ENCODE data around the gene COL18A1. TPM values are rescaled to one million over a fixed set of nuclear protein-coding genes. Genes with fewer than 3 reads are reported as not detected.

The COL18A1 gene
- polyA plus RNA-seq, 1 of the 3 experiments (the other 2 are of a cell fraction): 118 TPM

GRCh38 chr21:45494851-45495680 lies 90.1 kb downstream of the COL18A1 start:
- no peak overlapping the region for H3K9ac ChIP-seq
- no peak overlapping the region for H3K27ac ChIP-seq (ENCODE audit: low read depth in 2 of 2, low read length in 1 of 2)
- no peaks in the 10 kb centered on the region for H3K9me3 ChIP-seq
- no peaks in the 10 kb centered on the region for H3K9me2 ChIP-seq
- no peaks in the 10 kb centered on the region for H3K79me2 ChIP-seq (ENCODE audit: insufficient read depth)
- ChIA-PET POLR2A (no interaction called here), CTCF (interaction anchor here (1.2 to 1.9 kb wide), 3 partner anchors 17 to 326 kb away, joined by 3 to 5 read pairs (median 5); no protein-coding TSS in a partner anchor)
- no peak overlapping the region for H3K4me3 ChIP-seq (ENCODE audit: low read depth in 2 of 2, low read length in 1 of 2)
- TF ChIP-seq, protein P1, sequence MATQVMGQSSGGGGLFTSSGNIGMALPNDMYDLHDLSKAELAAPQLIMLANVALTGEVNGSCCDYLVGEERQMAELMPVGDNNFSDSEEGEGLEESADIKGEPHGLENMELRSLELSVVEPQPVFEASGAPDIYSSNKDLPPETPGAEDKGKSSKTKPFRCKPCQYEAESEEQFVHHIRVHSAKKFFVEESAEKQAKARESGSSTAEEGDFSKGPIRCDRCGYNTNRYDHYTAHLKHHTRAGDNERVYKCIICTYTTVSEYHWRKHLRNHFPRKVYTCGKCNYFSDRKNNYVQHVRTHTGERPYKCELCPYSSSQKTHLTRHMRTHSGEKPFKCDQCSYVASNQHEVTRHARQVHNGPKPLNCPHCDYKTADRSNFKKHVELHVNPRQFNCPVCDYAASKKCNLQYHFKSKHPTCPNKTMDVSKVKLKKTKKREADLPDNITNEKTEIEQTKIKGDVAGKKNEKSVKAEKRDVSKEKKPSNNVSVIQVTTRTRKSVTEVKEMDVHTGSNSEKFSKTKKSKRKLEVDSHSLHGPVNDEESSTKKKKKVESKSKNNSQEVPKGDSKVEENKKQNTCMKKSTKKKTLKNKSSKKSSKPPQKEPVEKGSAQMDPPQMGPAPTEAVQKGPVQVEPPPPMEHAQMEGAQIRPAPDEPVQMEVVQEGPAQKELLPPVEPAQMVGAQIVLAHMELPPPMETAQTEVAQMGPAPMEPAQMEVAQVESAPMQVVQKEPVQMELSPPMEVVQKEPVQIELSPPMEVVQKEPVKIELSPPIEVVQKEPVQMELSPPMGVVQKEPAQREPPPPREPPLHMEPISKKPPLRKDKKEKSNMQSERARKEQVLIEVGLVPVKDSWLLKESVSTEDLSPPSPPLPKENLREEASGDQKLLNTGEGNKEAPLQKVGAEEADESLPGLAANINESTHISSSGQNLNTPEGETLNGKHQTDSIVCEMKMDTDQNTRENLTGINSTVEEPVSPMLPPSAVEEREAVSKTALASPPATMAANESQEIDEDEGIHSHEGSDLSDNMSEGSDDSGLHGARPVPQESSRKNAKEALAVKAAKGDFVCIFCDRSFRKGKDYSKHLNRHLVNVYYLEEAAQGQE (IDR thresholded peaks at IDR 0.05; ENCODE audit: low read depth, low read length): no peak
- TF ChIP-seq TEAD4 (IDR thresholded peaks at IDR 0.05; ENCODE audit: borderline replicate concordance, insufficient read depth): no peak
- TF ChIP-seq TAF1 (IDR thresholded peaks at IDR 0.05; ENCODE audit: borderline replicate concordance, low read depth, low read length): no peak
- TF ChIP-seq, protein P2, sequence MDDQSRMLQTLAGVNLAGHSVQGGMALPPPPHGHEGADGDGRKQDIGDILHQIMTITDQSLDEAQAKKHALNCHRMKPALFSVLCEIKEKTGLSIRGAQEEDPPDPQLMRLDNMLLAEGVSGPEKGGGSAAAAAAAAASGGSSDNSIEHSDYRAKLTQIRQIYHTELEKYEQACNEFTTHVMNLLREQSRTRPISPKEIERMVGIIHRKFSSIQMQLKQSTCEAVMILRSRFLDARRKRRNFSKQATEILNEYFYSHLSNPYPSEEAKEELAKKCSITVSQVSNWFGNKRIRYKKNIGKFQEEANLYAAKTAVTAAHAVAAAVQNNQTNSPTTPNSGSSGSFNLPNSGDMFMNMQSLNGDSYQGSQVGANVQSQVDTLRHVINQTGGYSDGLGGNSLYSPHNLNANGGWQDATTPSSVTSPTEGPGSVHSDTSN (IDR thresholded peaks at IDR 0.05): no peak
- no peak for TF ChIP-seq MXI1 (IDR thresholded peaks at IDR 0.05; ENCODE audit: low read depth, low read length)
- no peak for TF ChIP-seq CHD2 (IDR thresholded peaks at IDR 0.05; ENCODE audit: low read length, partially characterized antibody)
- no peak for TF ChIP-seq FOXJ3 (CRISPR knock-in tag; IDR thresholded peaks at IDR 0.05)
- no peaks in the 10 kb centered on the region for H3K27me3 ChIP-seq (ENCODE audit: insufficient read depth)
- H3F3A ChIP-seq (replicated peaks; ENCODE audit: insufficient read depth): no peaks in the 10 kb centered on the region
- no peak overlapping the region for H2AFZ ChIP-seq (ENCODE audit: low read depth)
- H4K20me1 ChIP-seq (ENCODE audit: insufficient read depth): no peaks in the 10 kb centered on the region
- WGBS (ENCODE audit: low lambda C conversion rate): 77% methylated on average over 11 of the region's 30 CpGs
- DNase-seq: no peak
- H3K4me1 ChIP-seq (ENCODE audit: control insufficient read depth in 1 of 2, insufficient read depth in 2 of 2, low read depth in 1 of 2, low read length in 1 of 2): no peaks in the 10 kb centered on the region; a peak in 1 of 4 replicates
- H3K36me3 ChIP-seq (replicated peaks in 1 of 2; ENCODE audit: control insufficient read depth in 1 of 2, insufficient read depth in 2 of 2, low read length in 1 of 2): peaks cover 5 to 53% of the 10 kb centered on the region in 2 experiments
- no peak overlapping the region for H3K4me2 ChIP-seq

DNA sequence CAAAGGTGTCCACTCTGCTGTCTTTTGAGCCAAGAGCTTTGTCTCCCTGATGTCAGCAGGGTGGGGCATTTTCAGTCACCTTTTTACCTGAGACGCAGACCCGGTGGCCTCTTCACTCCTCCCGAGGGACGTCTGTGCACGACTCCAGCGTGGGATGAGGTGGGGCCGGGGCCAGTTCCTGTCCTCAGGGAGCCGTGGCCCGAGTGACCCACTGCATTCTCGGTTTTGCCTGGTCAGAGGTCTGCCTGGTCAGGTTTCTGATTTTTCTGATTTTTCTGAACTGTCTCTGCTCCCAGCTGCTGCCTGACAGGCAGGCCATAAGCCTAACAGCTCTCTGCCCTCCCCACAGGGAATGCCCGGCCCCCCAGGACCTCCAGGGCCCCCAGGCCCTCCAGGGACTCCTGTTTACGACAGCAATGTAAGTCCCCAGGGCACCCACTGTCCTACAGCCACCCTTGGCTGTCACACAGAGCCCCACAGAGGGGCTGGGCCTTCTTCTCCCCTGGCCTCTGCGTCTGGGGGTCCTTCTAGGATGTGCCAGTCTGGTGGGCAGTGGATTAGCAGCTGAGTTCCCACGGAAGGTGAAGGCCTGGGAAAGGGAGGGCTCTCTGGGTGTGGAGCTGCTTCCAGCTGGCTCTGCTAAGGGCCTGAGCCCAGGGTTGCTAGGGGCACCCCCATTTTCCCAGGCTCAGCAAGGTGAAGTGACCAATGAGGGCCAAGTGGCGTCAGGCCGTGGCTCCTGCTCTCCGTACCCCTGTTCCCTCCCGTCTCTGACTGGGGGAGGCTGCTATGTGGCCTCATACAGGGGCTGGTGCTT lies 91.4 kb downstream of the COL18A1 start:
- H3K4me1 ChIP-seq (ENCODE audit: control insufficient read depth in 1 of 2, insufficient read depth in 2 of 2, low read depth in 1 of 2, low read length in 1 of 2): no peaks in the 10 kb centered on the region; a peak in 1 of 4 replicates
- ChIA-PET CTCF (interaction anchor here (0.7 kb wide), 2 partner anchors 10 to 357 kb away, joined by 3 read pairs; no protein-coding TSS in a partner anchor), POLR2A (no interaction called here)
- TF ChIP-seq, protein P3, sequence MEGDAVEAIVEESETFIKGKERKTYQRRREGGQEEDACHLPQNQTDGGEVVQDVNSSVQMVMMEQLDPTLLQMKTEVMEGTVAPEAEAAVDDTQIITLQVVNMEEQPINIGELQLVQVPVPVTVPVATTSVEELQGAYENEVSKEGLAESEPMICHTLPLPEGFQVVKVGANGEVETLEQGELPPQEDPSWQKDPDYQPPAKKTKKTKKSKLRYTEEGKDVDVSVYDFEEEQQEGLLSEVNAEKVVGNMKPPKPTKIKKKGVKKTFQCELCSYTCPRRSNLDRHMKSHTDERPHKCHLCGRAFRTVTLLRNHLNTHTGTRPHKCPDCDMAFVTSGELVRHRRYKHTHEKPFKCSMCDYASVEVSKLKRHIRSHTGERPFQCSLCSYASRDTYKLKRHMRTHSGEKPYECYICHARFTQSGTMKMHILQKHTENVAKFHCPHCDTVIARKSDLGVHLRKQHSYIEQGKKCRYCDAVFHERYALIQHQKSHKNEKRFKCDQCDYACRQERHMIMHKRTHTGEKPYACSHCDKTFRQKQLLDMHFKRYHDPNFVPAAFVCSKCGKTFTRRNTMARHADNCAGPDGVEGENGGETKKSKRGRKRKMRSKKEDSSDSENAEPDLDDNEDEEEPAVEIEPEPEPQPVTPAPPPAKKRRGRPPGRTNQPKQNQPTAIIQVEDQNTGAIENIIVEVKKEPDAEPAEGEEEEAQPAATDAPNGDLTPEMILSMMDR (IDR thresholded peaks at IDR 0.05): no peak
- TF ChIP-seq GABPA (IDR thresholded peaks at IDR 0.05; ENCODE audit: low read depth) (no peak), ELF1 (IDR thresholded peaks at IDR 0.05) (no peak), TCF12 (IDR thresholded peaks at IDR 0.05) (no peak), YY1 (IDR thresholded peaks at IDR 0.05; ENCODE audit: low read depth) (no peak), TAF1 (IDR thresholded peaks at IDR 0.05; ENCODE audit: borderline replicate concordance, low read depth, low read length) (no peak), SIN3A (IDR thresholded peaks at IDR 0.05; ENCODE audit: borderline replicate concordance, low read depth, low read length) (no peak), MXI1 (IDR thresholded peaks at IDR 0.05; ENCODE audit: low read depth, low read length) (no peak), SMC3 (IDR thresholded peaks at IDR 0.05; ENCODE audit: low read depth, low read length) (no peak), USF2 (IDR thresholded peaks at IDR 0.05; ENCODE audit: borderline replicate concordance, low read depth, low read length) (no peak), NRF1 (IDR thresholded peaks at IDR 0.05; ENCODE audit: low read depth, low read length) (no peak), MAX (IDR thresholded peaks at IDR 0.05; ENCODE audit: low read depth) (no peak)

More for the DNA sequence above, 91.4 kb downstream of the COL18A1 start:
- no peak overlapping the region for H2AFZ ChIP-seq (ENCODE audit: low read depth)
- no peaks in the 10 kb centered on the region for H4K20me1 ChIP-seq (ENCODE audit: insufficient read depth)
- H3K9me2 ChIP-seq: no peaks in the 10 kb centered on the region
- no peak overlapping the region for H3K27ac ChIP-seq (ENCODE audit: low read depth in 2 of 2, low read length in 1 of 2)
- no peak for DNase-seq
- no peak overlapping the region for H3K4me2 ChIP-seq
- H3K9ac ChIP-seq: no peak overlapping the region
- H3K36me3 ChIP-seq (replicated peaks in 1 of 2; ENCODE audit: control insufficient read depth in 1 of 2, insufficient read depth in 2 of 2, low read length in 1 of 2): peaks cover 5 to 51% of the 10 kb centered on the region in 2 experiments
- no peaks in the 10 kb centered on the region for H3K79me2 ChIP-seq (ENCODE audit: insufficient read depth)
- no peaks in the 10 kb centered on the region for H3K27me3 ChIP-seq (ENCODE audit: insufficient read depth)
- no peaks in the 10 kb centered on the region for H3F3A ChIP-seq (replicated peaks; ENCODE audit: insufficient read depth)
- 100% methylated on average over 6 of the region's 18 CpGs for WGBS (ENCODE audit: low lambda C conversion rate)
- no peak overlapping the region for H3K4me3 ChIP-seq (ENCODE audit: low read depth in 2 of 2, low read length in 1 of 2)
- H3K9me3 ChIP-seq: no peaks in the 10 kb centered on the region
